OCI-LY3 (cell line): ENCODE measurements around the gene TMEM178B.

Source experiments
- H2AFZ ChIP-seq: fragments of 200-600, 300-600 bp; shearing (Covaris generic); 2 replicates; pipeline ENCODE4 v1.6.0; 2014; ENCODE audit warnings: antibody characterized with exemption, low read depth, low read length
- H3K27ac ChIP-seq: fragments of 200-600, 300-600 bp; sonication (generic); 2 replicates; pipeline ENCODE4 v1.5.1; 2014; ENCODE audit warnings: mild to moderate bottlenecking, low read length, moderate library complexity, mixed read lengths
- H3K27me3 ChIP-seq: fragments of 200-600, 300-600 bp; sonication (generic); 2 replicates; pipeline ENCODE4 v1.6.1; 2014; ENCODE audit warnings: low read depth, low read length, mixed read lengths
- H3K36me3 ChIP-seq: fragments of 200-600, 300-600 bp; sonication (generic); replicated peaks from 2 replicates; pipeline ENCODE3; 2014; ENCODE audit warnings: low read depth, low read length, mixed read lengths
- H3K4me1 ChIP-seq: fragments of 300-600, 200-600 bp; sonication (generic); 2 replicates; pipeline ENCODE4 v1.6.1; 2014; ENCODE audit warnings: low read length, mixed read lengths
- H3K4me2 ChIP-seq: fragments of 200-600, 300-600 bp; sonication (generic); 2 replicates; pipeline ENCODE4 v1.6.1; 2014; ENCODE audit warnings: low read length, mixed read lengths
- H3K4me3 ChIP-seq: fragments of 300-600, 200-600 bp; sonication (generic); 2 replicates; pipeline ENCODE4 v1.5.1; 2014; ENCODE audit warnings: antibody characterized with exemption, mild to moderate bottlenecking, low read length, moderate library complexity
- H3K79me2 ChIP-seq: fragments of 300-600, 200-600 bp; shearing (Covaris generic); 2 replicates; pipeline ENCODE4 v1.6.1; 2014; ENCODE audit warnings: mild to moderate bottlenecking, low read length, mixed read lengths
- H3K9ac ChIP-seq: fragments of 300-600, 200-600 bp; shearing (Covaris generic); 2 replicates; pipeline ENCODE4 v1.6.0; 2014; ENCODE audit warnings: mild to moderate bottlenecking, low read length, moderate library complexity
- H3K9me3 ChIP-seq: fragments of 200-600, 300-600 bp; shearing (Covaris generic); 2 replicates; pipeline ENCODE4 v1.6.1; 2014; ENCODE audit warnings: low read length, mixed read lengths; ENCODE audit not compliant: insufficient read depth
- H4K20me1 ChIP-seq: fragments of 200-600, 300-600 bp; sonication (generic); 2 replicates; pipeline ENCODE4 v1.6.1; 2016; ENCODE audit warnings: low read length, mixed read lengths; ENCODE audit not compliant: insufficient read depth
- EZH2phosphoT487 ChIP-seq: fragments of 200-600 bp; shearing (Covaris generic); IDR thresholded peaks from 2 replicates; pipeline ENCODE4 v1.6.1; 2018; ENCODE audit warnings: antibody characterized with exemption, mixed run types, low read depth
- TF ChIP-seq, protein P1 (sequence below): fragments of 200-600, 300-600 bp; sonication (generic); IDR thresholded peaks from 2 replicates; pipeline ENCODE4 v1.5.1; 2014; ENCODE audit warnings: antibody characterized with exemption, low read length, low read depth

The TMEM178B gene

DNA sequence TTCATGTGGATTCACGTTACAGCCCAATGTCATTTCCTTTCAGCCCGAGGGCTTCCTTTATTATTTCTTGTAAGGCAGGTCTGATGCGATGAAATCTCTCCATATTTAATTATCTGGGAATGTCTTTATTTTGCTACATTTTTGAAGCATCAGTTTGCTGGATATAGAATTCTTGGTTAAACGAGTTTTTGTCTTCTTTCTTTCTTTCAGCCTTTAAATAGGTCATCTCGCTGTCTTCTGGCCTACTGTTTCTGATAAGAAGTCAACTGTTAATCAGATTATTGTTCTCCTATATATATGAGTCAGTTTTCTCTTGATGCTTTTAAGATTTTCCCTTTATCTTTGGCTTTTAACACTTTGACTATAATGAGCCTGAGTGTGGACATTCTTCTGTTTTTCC is 184.7 kb downstream of the TMEM178B start:
- H4K20me1 ChIP-seq: no peaks in the 10 kb centered on the region
- no peak overlapping the region for H3K9ac ChIP-seq
- no peak overlapping the region for H2AFZ ChIP-seq
- no peaks in the 10 kb centered on the region for H3K9me3 ChIP-seq
- H3K4me2 ChIP-seq: no peak overlapping the region
- no peaks in the 10 kb centered on the region for H3K4me1 ChIP-seq
- H3K27ac ChIP-seq: no peak overlapping the region
- no peak for TF ChIP-seq EZH2phosphoT487
- TF ChIP-seq, protein P1, sequence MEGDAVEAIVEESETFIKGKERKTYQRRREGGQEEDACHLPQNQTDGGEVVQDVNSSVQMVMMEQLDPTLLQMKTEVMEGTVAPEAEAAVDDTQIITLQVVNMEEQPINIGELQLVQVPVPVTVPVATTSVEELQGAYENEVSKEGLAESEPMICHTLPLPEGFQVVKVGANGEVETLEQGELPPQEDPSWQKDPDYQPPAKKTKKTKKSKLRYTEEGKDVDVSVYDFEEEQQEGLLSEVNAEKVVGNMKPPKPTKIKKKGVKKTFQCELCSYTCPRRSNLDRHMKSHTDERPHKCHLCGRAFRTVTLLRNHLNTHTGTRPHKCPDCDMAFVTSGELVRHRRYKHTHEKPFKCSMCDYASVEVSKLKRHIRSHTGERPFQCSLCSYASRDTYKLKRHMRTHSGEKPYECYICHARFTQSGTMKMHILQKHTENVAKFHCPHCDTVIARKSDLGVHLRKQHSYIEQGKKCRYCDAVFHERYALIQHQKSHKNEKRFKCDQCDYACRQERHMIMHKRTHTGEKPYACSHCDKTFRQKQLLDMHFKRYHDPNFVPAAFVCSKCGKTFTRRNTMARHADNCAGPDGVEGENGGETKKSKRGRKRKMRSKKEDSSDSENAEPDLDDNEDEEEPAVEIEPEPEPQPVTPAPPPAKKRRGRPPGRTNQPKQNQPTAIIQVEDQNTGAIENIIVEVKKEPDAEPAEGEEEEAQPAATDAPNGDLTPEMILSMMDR: no peak
- H3K4me3 ChIP-seq: no peak overlapping the region
- no peaks in the 10 kb centered on the region for H3K27me3 ChIP-seq
- H3K36me3 ChIP-seq: no peaks in the 10 kb centered on the region
- H3K79me2 ChIP-seq: no peaks in the 10 kb centered on the region

DNA sequence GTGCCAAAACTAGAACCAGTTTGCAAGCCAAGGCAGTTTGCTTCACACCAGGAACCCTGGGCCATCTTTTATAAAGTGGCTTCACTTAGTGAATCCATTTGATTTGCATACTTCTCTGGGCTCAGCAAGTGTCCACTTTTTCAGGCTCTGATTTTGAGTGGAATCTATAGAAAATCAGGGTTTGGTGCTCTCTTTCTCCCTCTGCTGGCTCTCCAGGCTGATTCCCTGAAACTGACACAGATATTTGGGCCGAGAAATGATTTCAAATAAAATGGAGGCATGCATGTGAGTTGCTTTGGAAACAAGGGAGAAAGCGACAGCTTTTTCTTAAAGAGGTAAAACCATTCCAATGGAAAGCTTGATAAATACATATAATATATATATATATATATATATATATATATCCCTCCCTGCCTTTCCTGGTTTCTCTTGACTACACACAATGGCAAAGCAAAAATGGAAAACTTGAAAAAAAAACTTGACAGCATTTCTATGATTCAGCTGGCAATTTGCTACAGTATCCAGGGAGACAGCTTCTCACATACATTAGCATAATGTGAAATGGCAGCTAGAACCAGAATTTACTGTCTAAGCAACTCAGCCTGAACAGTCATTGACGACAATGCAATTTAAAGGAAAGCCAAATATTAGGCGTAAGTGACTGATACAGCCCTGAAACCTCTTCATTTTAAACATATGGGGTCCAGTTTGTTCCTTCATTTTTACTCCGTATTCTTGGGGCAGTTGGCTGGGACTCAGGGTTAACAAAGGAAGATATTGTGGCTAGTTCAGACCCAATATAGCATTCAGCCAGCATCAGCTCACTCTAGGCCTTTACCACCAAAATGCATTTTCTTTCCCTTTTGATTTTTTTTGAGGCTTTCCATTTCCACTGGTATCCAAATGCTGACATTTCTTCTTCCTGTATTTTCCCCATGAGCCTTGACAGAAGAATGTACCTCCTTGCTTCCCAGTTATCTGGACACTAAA is 188.5 kb downstream of the TMEM178B start:
- TF ChIP-seq EZH2phosphoT487: no peak
- TF ChIP-seq, protein P1: no peak
- Histone ChIP-seq H3K36me3 (no peaks in the 10 kb centered on the region), H3K9me3 (no peaks in the 10 kb centered on the region), H3K4me2 (no peak overlapping the region), H3K4me1 (no peaks in the 10 kb centered on the region), H3K9ac (no peak overlapping the region), H3K79me2 (no peaks in the 10 kb centered on the region), H3K27me3 (no peaks in the 10 kb centered on the region), H2AFZ (no peak overlapping the region), H3K4me3 (no peak overlapping the region), H4K20me1 (no peaks in the 10 kb centered on the region), H3K27ac (no peak overlapping the region)

DNA sequence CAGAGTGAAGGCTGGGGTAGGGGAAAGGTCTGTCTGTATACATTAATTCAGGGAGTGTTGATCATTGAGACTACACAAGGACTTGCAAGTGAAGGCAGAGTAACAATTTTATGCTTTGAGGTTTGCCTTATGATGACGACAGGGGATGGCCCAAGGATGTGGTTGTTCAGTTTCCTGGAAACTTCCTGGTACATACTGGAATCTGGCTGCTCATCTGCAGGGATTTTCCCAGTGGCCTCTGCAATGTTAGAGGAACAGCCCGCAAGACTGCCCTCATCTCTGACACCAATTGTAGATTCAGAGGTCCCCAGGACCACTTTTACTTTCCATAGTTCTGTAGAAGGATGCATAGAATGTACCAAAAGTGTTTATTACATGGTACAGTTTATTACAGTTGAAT is 189.6 kb downstream of the TMEM178B start:
- no peaks in the 10 kb centered on the region for H4K20me1 ChIP-seq
- H3K4me3 ChIP-seq: no peak overlapping the region
- no peaks in the 10 kb centered on the region for H3K36me3 ChIP-seq
- H3K27me3 ChIP-seq: no peaks in the 10 kb centered on the region
- no peak overlapping the region for H3K27ac ChIP-seq
- H3K4me2 ChIP-seq: no peak overlapping the region
- no peak overlapping the region for H2AFZ ChIP-seq
- H3K4me1 ChIP-seq: no peaks in the 10 kb centered on the region
- TF ChIP-seq, protein P1: no peak
- no peak for TF ChIP-seq EZH2phosphoT487
- no peak overlapping the region for H3K9ac ChIP-seq
- no peaks in the 10 kb centered on the region for H3K79me2 ChIP-seq
- no peaks in the 10 kb centered on the region for H3K9me3 ChIP-seq

DNA sequence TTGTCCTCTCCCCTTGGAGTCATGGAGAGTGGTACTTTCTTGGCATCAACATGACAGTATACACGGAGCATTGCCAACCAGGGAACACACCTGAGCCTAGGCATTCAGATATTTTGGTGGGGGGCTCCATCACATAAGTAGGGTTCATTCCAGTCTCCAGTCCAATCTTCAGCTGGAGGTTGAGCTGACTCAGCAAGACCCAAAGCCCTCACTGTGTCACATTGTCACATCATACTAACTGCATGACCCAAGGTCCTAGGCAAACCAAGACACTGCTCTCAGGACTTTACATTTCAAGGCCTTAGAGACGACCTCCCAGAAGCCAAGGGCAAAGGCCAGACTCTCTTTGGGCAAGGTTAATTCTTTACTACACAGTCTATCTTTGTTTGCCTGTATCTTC is 190.1 kb downstream of the TMEM178B start:
- H3K9ac ChIP-seq: no peak overlapping the region
- H3K4me1 ChIP-seq: no peaks in the 10 kb centered on the region
- no peaks in the 10 kb centered on the region for H3K9me3 ChIP-seq
- no peak overlapping the region for H3K4me2 ChIP-seq
- H3K79me2 ChIP-seq: no peaks in the 10 kb centered on the region
- no peak overlapping the region for H3K4me3 ChIP-seq
- no peak overlapping the region for H2AFZ ChIP-seq
- no peak overlapping the region for H3K27ac ChIP-seq
- H3K27me3 ChIP-seq: no peaks in the 10 kb centered on the region
- H3K36me3 ChIP-seq: no peaks in the 10 kb centered on the region
- no peaks in the 10 kb centered on the region for H4K20me1 ChIP-seq
- TF ChIP-seq EZH2phosphoT487: no peak
- TF ChIP-seq, protein P1: no peak
